CD14-positive monocyte (primary cell): ENCODE measurements around the gene PLD1. TPM values are rescaled to one million over a fixed set of nuclear protein-coding genes. Genes with fewer than 3 reads are reported as not detected.

Experiments used
- DNase-seq, 3 donors: peaks; one replicate each; pipeline ENCODE4 v3.0.0-alpha.2; 2011 to 2022
- H2AFZ ChIP-seq: 2 replicates; pipeline ENCODE4 v1.6.0; 2012; ENCODE audit warnings: mild to moderate bottlenecking, low read depth, low read length, inconsistent platforms; ENCODE audit not compliant: insufficient read depth, poor library complexity, severe bottlenecking
- H3K27ac ChIP-seq, 2 donors: 1 replicate in 1 of 2; 2 replicates in 1 of 2; pipeline ENCODE4 v1.5.1; 2012 to 2013; ENCODE audit warnings: low read length in 2 of 2, control low read depth in 1 of 2, inconsistent platforms in 1 of 2, low read depth in 1 of 2, mild to moderate bottlenecking in 1 of 2
- H3K27me3 ChIP-seq, 2 donors: one replicate each; pipeline versions ENCODE4 v1.6.0 to v1.6.1; 2011 to 2013; ENCODE audit warnings: low read length in 2 of 2; ENCODE audit not compliant: control insufficient read depth in 2 of 2, insufficient read depth in 2 of 2
- H3K36me3 ChIP-seq, 2 donors: replicated peaks in 1 of 2; 1 replicate in 1 of 2; 2 replicates in 1 of 2; pipeline versions ENCODE4 v1.5.1 to v1.6.1; 2012 to 2013; ENCODE audit warnings: low read length in 2 of 2, control low read depth in 1 of 2, inconsistent platforms in 1 of 2, mild to moderate bottlenecking in 1 of 2; ENCODE audit not compliant: insufficient read depth in 2 of 2, control insufficient read depth in 1 of 2
- H3K4me1 ChIP-seq, 2 donors: 1 replicate in 1 of 2; 2 replicates in 1 of 2; pipeline versions ENCODE4 v1.5.1 to v1.6.1; 2012 to 2013; ENCODE audit warnings: low read length in 2 of 2, control low read depth in 1 of 2, inconsistent platforms in 1 of 2, mild to moderate bottlenecking in 1 of 2, moderate library complexity in 1 of 2; ENCODE audit not compliant: insufficient read depth in 2 of 2, control insufficient read depth in 1 of 2
- H3K4me2 ChIP-seq: replicated peaks from 2 replicates; pipeline ENCODE3; 2012; ENCODE audit warnings: low read length, moderate library complexity, mild to moderate bottlenecking; ENCODE audit not compliant: poor library complexity, severe bottlenecking; ENCODE audit errors: extremely low read depth
- H3K4me3 ChIP-seq, 3 experiments: fragments of 200-600 bp in 1 of 3; sonication (generic) in 1 of 3; replicated peaks in 1 of 3; 1 replicate in 2 of 3; 2 replicates in 1 of 3; pipeline ENCODE4 v1.5.1; 2011 to 2013; ENCODE audit warnings: low read length in 3 of 3, mild to moderate bottlenecking in 3 of 3, control low read depth in 2 of 3, low read depth in 2 of 3, inconsistent platforms in 1 of 3, moderate library complexity in 1 of 3
- H3K79me2 ChIP-seq: 2 replicates; pipeline ENCODE4 v1.6.0; 2012; ENCODE audit warnings: mild to moderate bottlenecking, control low read depth, inconsistent platforms, low read length, moderate library complexity; ENCODE audit not compliant: insufficient read depth
- H3K9ac ChIP-seq: 2 replicates; pipeline ENCODE4 v1.6.0; 2017; ENCODE audit warnings: low read length, mild to moderate bottlenecking; ENCODE audit not compliant: insufficient read depth, poor library complexity, severe bottlenecking
- H3K9me3 ChIP-seq, 2 donors: replicated peaks in 1 of 2; 1 replicate in 1 of 2; 2 replicates in 1 of 2; pipeline versions ENCODE4 v1.5.1 to v1.6.1; 2012 to 2013; ENCODE audit warnings: low read length in 2 of 2, control low read depth in 1 of 2; ENCODE audit not compliant: control insufficient read depth in 1 of 2, insufficient read depth in 1 of 2
- H4K20me1 ChIP-seq: 2 replicates; pipeline ENCODE4 v1.6.0; 2012; ENCODE audit warnings: mild to moderate bottlenecking, low read length, control low read depth, moderate library complexity; ENCODE audit not compliant: insufficient read depth
- H3K27ac Mint-ChIP-seq, 7 donors: one replicate each; pipeline ENCODE4 v1.8.0; 2020; ENCODE audit warnings: mild to moderate bottlenecking in 7 of 7, mixed read lengths in 7 of 7, moderate library complexity in 6 of 7, inconsistent platforms in 2 of 7
- H3K27me3 Mint-ChIP-seq, 3 donors: one replicate each; pipeline ENCODE4 v1.8.0; 2021 to 2022; ENCODE audit warnings: low read depth in 3 of 3, mild to moderate bottlenecking in 3 of 3, mixed read lengths in 3 of 3, moderate library complexity in 3 of 3, inconsistent platforms in 1 of 3
- H3K36me3 Mint-ChIP-seq, 2 donors: one replicate each; pipeline ENCODE4 v1.8.0; 2020; ENCODE audit warnings: mixed read lengths in 2 of 2, inconsistent platforms in 1 of 2, mild to moderate bottlenecking in 1 of 2
- H3K4me1 Mint-ChIP-seq: one replicate; pipeline ENCODE4 v1.8.0; 2020; ENCODE audit warnings: mild to moderate bottlenecking, mixed read lengths
- H3K4me3 Mint-ChIP-seq, 2 donors: one replicate each; pipeline ENCODE4 v1.8.0; 2020; ENCODE audit warnings: mild to moderate bottlenecking in 2 of 2, mixed read lengths in 2 of 2, moderate library complexity in 1 of 2
- H3K9me3 Mint-ChIP-seq, 7 donors: one replicate each; pipeline ENCODE4 v1.8.0; 2020 to 2022; ENCODE audit warnings: mixed read lengths in 7 of 7, mild to moderate bottlenecking in 6 of 7, moderate library complexity in 6 of 7, inconsistent platforms in 2 of 7
- CTCF ChIP-seq: fragments of 200-600 bp; IDR thresholded peaks from one replicate; pipeline ENCODE4 v1.8.0; 2022; ENCODE audit warnings: antibody characterized with exemption, mild to moderate bottlenecking
- WGBS: methylation state at CpG from one replicate; pipeline ENCODE4 v1.1.5; 2013; ENCODE audit warnings: missing lambda C conversion rate; ENCODE audit not compliant: insufficient coverage; 5-methylcytosine and 5-hydroxymethylcytosine counted together
- intact Hi-C, 2 donors: fragments of 100-400 bp; cut with micrococcal nuclease; formaldehyde crosslinking; loops; one replicate each; pipeline versions ENCODE4 v1.15.0 to v1.15.1; 2023
- polyA plus RNA-seq, 3 donors: library from polyadenylated mRNA; depleted of rRNA in 1 of 3; unstranded in 2 of 3; stranded (reverse) in 1 of 3; fragments of 300-500 nt in 2 of 3; fragments of >200 nt in 1 of 3; fragmentation: Illumina TruSeq in 2 of 3; gene quantifications; 1 replicate in 2 of 3; 2 replicates in 1 of 3; pipeline ENCODE4 v1.2.3, GENCODE V29; 2012 to 2021

The PLD1 gene
- polyA plus RNA-seq, 3 donors = 5.1 to 7.9 (median 5.8) TPM

- Histone ChIP-seq H3K4me1 (peaks cover 20% of the 10 kb centered on the region in 2 donors), H3K9me3 (no peaks in the 10 kb centered on the region), H3K27me3 (no peaks in the 10 kb centered on the region), H3K9ac (no peak overlapping the region), H2AFZ (no peak overlapping the region), H3K79me2 (peaks cover 97% of the 10 kb centered on the region), H3K36me3 (peaks cover 0 to 3% of the 10 kb centered on the region in 2 donors), H3K27ac (no peak overlapping the region), H3K4me2 (no peak overlapping the region), H3K4me3 (no peak overlapping the region), H4K20me1 (peaks cover 11% of the 10 kb centered on the region)
- intact Hi-C loops = no loop called here
- WGBS = no CpG with 5 or more reads among the region's 3 CpGs
- Mint-ChIP-seq H3K4me3 (no peak overlapping the region), H3K9me3 (no peaks in the 10 kb centered on the region), H3K27me3 (no peaks in the 10 kb centered on the region), H3K27ac (no peak overlapping the region), H3K36me3 (peaks cover 5 to 7% of the 10 kb centered on the region in 2 donors), H3K4me1 (peaks cover 29% of the 10 kb centered on the region)
- DNase-seq = no peak
- TF ChIP-seq CTCF = no peak
Measured at GRCh38 chr3:171797873-171798272, 12.4 kb downstream of the PLD1 start.

DNA sequence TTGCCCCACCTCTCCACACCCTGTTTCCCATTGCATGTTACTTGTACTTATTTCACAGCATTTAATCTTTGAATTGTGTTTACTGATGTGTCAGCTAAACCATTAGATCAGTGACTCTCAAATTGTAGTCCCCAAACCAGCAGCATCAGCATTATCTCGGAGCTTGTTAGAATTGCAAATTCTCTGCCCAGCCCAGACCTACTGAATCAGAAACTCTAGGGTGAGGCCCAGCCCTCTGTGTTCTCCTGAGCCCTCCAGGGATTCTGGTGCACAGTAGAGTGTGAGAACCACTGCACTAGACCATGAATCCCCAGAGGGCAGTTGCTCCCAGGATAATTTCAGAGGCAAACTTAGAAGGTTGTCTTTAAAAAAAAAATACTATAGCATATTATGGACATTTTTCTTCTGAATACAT, 13.0 kb downstream of the PLD1 start:
- WGBS = 92% methylated on average over 1 of the region's 1 CpG
- no peak overlapping the region for H3K4me3 ChIP-seq
- Mint-ChIP-seq H3K9me3 (no peaks in the 10 kb centered on the region), H3K27ac (no peak overlapping the region), H3K4me1 (peaks cover 29% of the 10 kb centered on the region), H3K4me3 (no peak overlapping the region), H3K27me3 (peaks cover 0 to 1% (median 0%) of the 10 kb centered on the region in 3 donors), H3K36me3 (peaks cover 5 to 7% of the 10 kb centered on the region in 2 donors)
- no peak for TF ChIP-seq CTCF
- H4K20me1 ChIP-seq = peaks cover 11% of the 10 kb centered on the region
- peaks cover 0 to 3% of the 10 kb centered on the region in 2 donors for H3K36me3 ChIP-seq
- no peaks in the 10 kb centered on the region for H3K27me3 ChIP-seq
- H3K4me1 ChIP-seq = peaks cover 15 to 16% of the 10 kb centered on the region in 2 donors
- intact Hi-C loops = no loop called here
- H3K9ac ChIP-seq = no peak overlapping the region
- peaks cover 97% of the 10 kb centered on the region for H3K79me2 ChIP-seq
- no peak overlapping the region for H3K4me2 ChIP-seq
- H3K27ac ChIP-seq = no peak overlapping the region
- DNase-seq = no peak
- H3K9me3 ChIP-seq = no peaks in the 10 kb centered on the region
- H2AFZ ChIP-seq = no peak overlapping the region
